Measurements from ENCODE around the gene DNAI1.
"Not testable (repeated sequence)": the region's sequence is repeated elsewhere in the genome, so short reads cannot be mapped to it uniquely, and the experiment has no call there.

DNAI1 gene

DNA sequence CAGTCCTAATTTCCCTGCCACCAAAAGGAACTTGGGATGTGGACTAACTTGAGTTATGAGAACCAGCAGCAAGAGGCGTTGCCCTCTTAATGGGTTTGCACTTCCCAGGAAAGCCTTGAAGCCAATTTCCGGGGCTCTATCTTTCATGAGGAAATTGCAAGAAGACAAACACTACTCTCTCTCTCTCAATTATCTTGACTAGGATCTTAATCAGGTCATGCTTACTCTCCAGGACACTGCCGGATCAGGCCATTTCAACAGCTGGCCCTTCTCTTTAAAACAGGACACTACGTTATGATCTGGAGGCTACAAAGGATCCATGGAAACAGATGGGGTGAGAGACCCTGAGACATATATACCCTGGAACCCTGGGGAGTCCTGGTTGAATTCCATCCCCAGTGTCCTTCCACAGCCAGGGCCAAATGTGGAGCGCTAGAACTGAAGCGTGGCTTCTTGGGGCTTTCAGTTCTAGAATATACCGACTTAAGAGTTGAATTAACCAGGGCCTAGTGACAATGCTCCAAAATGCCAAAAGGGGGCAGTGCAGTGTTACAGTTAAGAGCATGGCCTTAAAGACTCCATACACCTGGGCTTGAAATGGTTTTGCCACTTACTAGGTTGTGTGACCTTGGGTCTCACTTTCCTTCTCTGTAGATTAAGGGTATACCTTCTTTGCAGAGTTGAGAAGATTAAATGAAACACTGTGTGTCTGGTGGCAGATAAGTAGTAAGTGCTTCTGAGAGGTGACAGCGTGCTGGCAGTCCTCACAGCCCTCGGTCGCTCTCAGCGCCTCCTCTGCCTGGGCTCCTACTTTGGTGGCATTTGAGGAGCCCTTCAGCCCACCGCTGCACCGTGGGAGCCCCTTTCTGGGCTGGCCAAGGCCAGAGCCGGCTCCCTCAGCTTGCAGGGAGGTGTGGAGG, 21.3 kb upstream of the DNAI1 start:
- Histone ChIP-seq H3K27ac (ENCODE audit: low read length) (no peak overlapping the region), H3K9ac (ENCODE audit: low read depth, low read length) (no peak overlapping the region), H3K9me3 (ENCODE audit: insufficient read depth, low read depth, low read length) (no peaks in the 10 kb centered on the region), H3K36me3 (ENCODE audit: insufficient read depth, low read depth, low read length) (no peaks in the 10 kb centered on the region), H3K4me1 (ENCODE audit: insufficient read depth, low read length) (no peaks in the 10 kb centered on the region), H3K4me3 (ENCODE audit: low read length) (no peak overlapping the region), H3K27me3 (ENCODE audit: insufficient read depth, low read length) (no peaks in the 10 kb centered on the region)

GRCh38 chr9:34437926-34438307, 20.7 kb upstream of the DNAI1 start:
- not testable (repeated sequence) for H3K27ac ChIP-seq (ENCODE audit: low read length); H3K9me3 ChIP-seq (ENCODE audit: insufficient read depth, low read depth, low read length); H3K4me3 ChIP-seq (ENCODE audit: low read length); H3K36me3 ChIP-seq (ENCODE audit: insufficient read depth, low read depth, low read length); H3K4me1 ChIP-seq (ENCODE audit: insufficient read depth, low read length); H3K27me3 ChIP-seq (ENCODE audit: insufficient read depth, low read length); H3K9ac ChIP-seq (ENCODE audit: low read depth, low read length)

- not testable (repeated sequence) for H3K4me3 ChIP-seq (ENCODE audit: low read length); H3K27ac ChIP-seq (ENCODE audit: low read length); H3K36me3 ChIP-seq (ENCODE audit: insufficient read depth, low read depth, low read length); H3K27me3 ChIP-seq (ENCODE audit: insufficient read depth, low read length); H3K9me3 ChIP-seq (ENCODE audit: insufficient read depth, low read depth, low read length); H3K9ac ChIP-seq (ENCODE audit: low read depth, low read length); H3K4me1 ChIP-seq (ENCODE audit: insufficient read depth, low read length)
Observed at GRCh38 chr9:34438465-34438864, 20.1 kb upstream of the DNAI1 start.

DNA sequence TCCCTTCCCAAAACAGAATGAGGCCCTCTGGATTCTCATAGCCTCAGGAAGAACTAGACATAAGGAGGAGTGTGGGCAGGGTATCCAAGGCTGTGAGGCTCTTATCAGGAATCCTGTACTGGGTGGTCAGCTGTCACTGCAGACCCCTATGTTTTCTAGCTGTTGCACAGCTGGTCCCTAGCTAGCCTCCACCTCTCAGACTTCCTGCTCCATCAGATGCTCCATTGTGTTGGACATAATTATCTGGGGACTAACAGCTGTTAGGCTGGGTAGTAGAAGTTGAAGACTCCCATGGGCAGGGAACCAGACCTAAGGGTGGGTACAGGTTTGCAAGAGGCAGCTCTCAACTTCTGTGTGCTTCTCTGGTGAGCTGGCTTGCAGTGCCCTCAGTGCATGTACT, 18.6 kb upstream of the DNAI1 start:
- Histone ChIP-seq H3K27me3 (ENCODE audit: insufficient read depth, low read length) (no peaks in the 10 kb centered on the region), H3K27ac (ENCODE audit: low read length) (no peak overlapping the region), H3K4me1 (ENCODE audit: insufficient read depth, low read length) (peaks cover 6% of the 10 kb centered on the region; the same call in 1 of the 2 replicates), H3K9ac (ENCODE audit: low read depth, low read length) (no peak overlapping the region), H3K4me3 (ENCODE audit: low read length) (no peak overlapping the region), H3K9me3 (ENCODE audit: insufficient read depth, low read depth, low read length) (no peaks in the 10 kb centered on the region), H3K36me3 (ENCODE audit: insufficient read depth, low read depth, low read length) (no peaks in the 10 kb centered on the region)

GRCh38 chr9:34442770-34443169, 15.8 kb upstream of the DNAI1 start:
- no peaks in the 10 kb centered on the region for H3K36me3 ChIP-seq (ENCODE audit: insufficient read depth, low read depth, low read length)
- H3K27ac ChIP-seq (ENCODE audit: low read length): no peak overlapping the region
- no peaks in the 10 kb centered on the region for H3K9me3 ChIP-seq (ENCODE audit: insufficient read depth, low read depth, low read length)
- H3K4me1 ChIP-seq (ENCODE audit: insufficient read depth, low read length): peaks cover 6% of the 10 kb centered on the region; the same call in 1 of the 2 replicates
- H3K9ac ChIP-seq (ENCODE audit: low read depth, low read length): no peak overlapping the region
- no peak overlapping the region for H3K4me3 ChIP-seq (ENCODE audit: low read length)
- no peaks in the 10 kb centered on the region for H3K27me3 ChIP-seq (ENCODE audit: insufficient read depth, low read length)

GRCh38 chr9:34443533-34443932, 15.1 kb upstream of the DNAI1 start:
- Histone ChIP-seq H3K27me3 (ENCODE audit: insufficient read depth, low read length) (no peaks in the 10 kb centered on the region), H3K4me1 (ENCODE audit: insufficient read depth, low read length) (peaks cover 6% of the 10 kb centered on the region; the same call in 1 of the 2 replicates), H3K36me3 (ENCODE audit: insufficient read depth, low read depth, low read length) (no peaks in the 10 kb centered on the region), H3K27ac (ENCODE audit: low read length) (no peak overlapping the region), H3K9ac (ENCODE audit: low read depth, low read length) (no peak overlapping the region), H3K9me3 (ENCODE audit: insufficient read depth, low read depth, low read length) (no peaks in the 10 kb centered on the region), H3K4me3 (ENCODE audit: low read length) (no peak overlapping the region)

DNA sequence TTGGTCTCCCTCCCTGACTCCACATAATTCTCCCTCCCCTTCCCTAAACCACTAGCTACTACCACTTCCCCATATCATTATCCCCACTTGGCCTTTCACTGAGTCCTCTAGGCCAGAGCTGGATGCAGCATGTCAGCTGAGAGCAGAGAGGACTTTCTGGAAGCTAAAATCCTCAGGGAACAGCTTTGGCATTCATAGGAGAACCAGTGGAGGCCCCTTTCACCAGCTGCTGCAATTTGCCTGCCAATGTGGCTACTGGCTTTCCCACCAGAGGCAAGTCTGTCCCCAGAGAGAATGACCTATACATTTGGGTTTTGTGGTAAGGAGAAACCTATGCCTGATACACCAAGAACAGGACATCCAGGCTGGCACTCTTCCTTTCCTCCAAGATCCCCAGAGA, 14.6 kb upstream of the DNAI1 start:
- Histone ChIP-seq H3K27ac (ENCODE audit: low read length) (no peak overlapping the region), H3K36me3 (ENCODE audit: insufficient read depth, low read depth, low read length) (no peaks in the 10 kb centered on the region), H3K9me3 (ENCODE audit: insufficient read depth, low read depth, low read length) (no peaks in the 10 kb centered on the region), H3K4me3 (ENCODE audit: low read length) (no peak overlapping the region), H3K4me1 (ENCODE audit: insufficient read depth, low read length) (peaks cover 6% of the 10 kb centered on the region; the same call in 1 of the 2 replicates), H3K27me3 (ENCODE audit: insufficient read depth, low read length) (no peaks in the 10 kb centered on the region), H3K9ac (ENCODE audit: low read depth, low read length) (no peak overlapping the region)

DNA sequence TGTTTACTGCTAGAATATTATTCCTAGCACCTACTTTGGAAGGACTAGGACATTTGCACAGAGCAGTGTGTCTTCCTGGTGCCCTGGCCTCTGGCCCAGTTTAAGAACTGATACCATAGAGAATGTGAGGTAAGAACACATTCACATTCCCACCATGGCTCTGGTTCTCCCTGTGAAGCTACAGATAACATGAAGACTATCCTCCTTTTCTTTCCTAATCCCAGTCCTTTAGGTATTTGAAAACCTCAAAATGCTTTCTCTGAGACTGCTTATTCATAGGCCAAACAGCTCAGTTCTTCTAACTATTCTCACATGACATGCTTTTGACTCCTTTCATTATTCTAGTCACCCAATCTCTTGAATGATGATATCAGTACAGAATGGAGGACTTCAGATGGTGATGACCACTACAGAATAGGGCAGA, 12.1 kb upstream of the DNAI1 start:
- Histone ChIP-seq H3K9ac (ENCODE audit: low read depth, low read length) (no peak overlapping the region), H3K9me3 (ENCODE audit: insufficient read depth, low read depth, low read length) (no peaks in the 10 kb centered on the region), H3K4me3 (ENCODE audit: low read length) (no peak overlapping the region), H3K27ac (ENCODE audit: low read length) (no peak overlapping the region), H3K27me3 (ENCODE audit: insufficient read depth, low read length) (no peaks in the 10 kb centered on the region), H3K36me3 (ENCODE audit: insufficient read depth, low read depth, low read length) (no peaks in the 10 kb centered on the region), H3K4me1 (ENCODE audit: insufficient read depth, low read length) (peaks cover 11% of the 10 kb centered on the region; the same call in 1 of the 2 replicates)

GRCh38 chr9:34446951-34447350, 11.7 kb upstream of the DNAI1 start:
- H3K27ac ChIP-seq (ENCODE audit: low read length): no peak overlapping the region
- no peaks in the 10 kb centered on the region for H3K36me3 ChIP-seq (ENCODE audit: insufficient read depth, low read depth, low read length)
- H3K4me3 ChIP-seq (ENCODE audit: low read length): no peak overlapping the region
- H3K9me3 ChIP-seq (ENCODE audit: insufficient read depth, low read depth, low read length): no peaks in the 10 kb centered on the region
- H3K9ac ChIP-seq (ENCODE audit: low read depth, low read length): no peak overlapping the region
- no peaks in the 10 kb centered on the region for H3K27me3 ChIP-seq (ENCODE audit: insufficient read depth, low read length)
- peaks cover 16% of the 10 kb centered on the region; the same call in 1 of the 2 replicates for H3K4me1 ChIP-seq (ENCODE audit: insufficient read depth, low read length)

- no peak overlapping the region for H3K9ac ChIP-seq (ENCODE audit: low read depth, low read length)
- H3K36me3 ChIP-seq (ENCODE audit: insufficient read depth, low read depth, low read length): no peaks in the 10 kb centered on the region
- H3K27ac ChIP-seq (ENCODE audit: low read length): no peak overlapping the region
Observed at GRCh38 chr9:34450644-34451043, 8.0 kb upstream of the DNAI1 start.

GRCh38 chr9:34451135-34451534, 7.5 kb upstream of the DNAI1 start:
- Histone ChIP-seq H3K9me3 (ENCODE audit: insufficient read depth, low read depth, low read length) (no peaks in the 10 kb centered on the region), H3K36me3 (ENCODE audit: insufficient read depth, low read depth, low read length) (no peaks in the 10 kb centered on the region), H3K4me3 (ENCODE audit: low read length) (no peak overlapping the region), H3K9ac (ENCODE audit: low read depth, low read length) (no peak overlapping the region), H3K27me3 (ENCODE audit: insufficient read depth, low read length) (peaks cover 5% of the 10 kb centered on the region; the same call in 1 of the 2 replicates), H3K27ac (ENCODE audit: low read length) (no peak overlapping the region), H3K4me1 (ENCODE audit: insufficient read depth, low read length) (peaks cover 11% of the 10 kb centered on the region; the same call in 1 of the 2 replicates)

More at GRCh38 chr9:34450644-34451043, 8.0 kb upstream of the DNAI1 start:
- Histone ChIP-seq H3K9me3 (ENCODE audit: insufficient read depth, low read depth, low read length) (no peaks in the 10 kb centered on the region), H3K4me1 (ENCODE audit: insufficient read depth, low read length) (peaks cover 11% of the 10 kb centered on the region; the same call in 1 of the 2 replicates), H3K27me3 (ENCODE audit: insufficient read depth, low read length) (0 out of 2 replicates have a peak, but pooled peaks cover under 1% of the 10 kb centered on the region), H3K4me3 (ENCODE audit: low read length) (no peak overlapping the region)

- no peak overlapping the region for H3K4me3 ChIP-seq (ENCODE audit: low read length)
- H3K4me1 ChIP-seq (ENCODE audit: insufficient read depth, low read length): peaks cover 12% of the 10 kb centered on the region; the same call in 1 of the 2 replicates
Observed at GRCh38 chr9:34451545-34451944, 7.1 kb upstream of the DNAI1 start.

More at GRCh38 chr9:34451545-34451944, 7.1 kb upstream of the DNAI1 start:
- no peak overlapping the region for H3K9ac ChIP-seq (ENCODE audit: low read depth, low read length)
- H3K36me3 ChIP-seq (ENCODE audit: insufficient read depth, low read depth, low read length): no peaks in the 10 kb centered on the region
- H3K27me3 ChIP-seq (ENCODE audit: insufficient read depth, low read length): peaks cover 9% of the 10 kb centered on the region; the same call in 1 of the 2 replicates
- H3K27ac ChIP-seq (ENCODE audit: low read length): no peak overlapping the region
- no peaks in the 10 kb centered on the region for H3K9me3 ChIP-seq (ENCODE audit: insufficient read depth, low read depth, low read length)
